Activated T-helper 2 cell treated with anti-CD3 and anti-CD28 coated beads, Interferon-gamma antibody, Interleukin-2, Interleukin-4, amounts not matched to agents 10 μg/mL and 5 μg/mL and 100 μg/mL, durations not matched to agents 14 hours and 24 hours and 36 hours (primary cell): ENCODE measurements around the gene IMPA2. TPM values are rescaled to one million over a fixed set of nuclear protein-coding genes. Genes with fewer than 3 reads are reported as not detected.
"Not testable (repeated sequence)": the region's sequence is repeated elsewhere in the genome, so short reads cannot be mapped to it uniquely, and the experiment has no call there.

Experiments
- DNase-seq: peaks from one replicate; pipeline ENCODE4 v3.0.0; 2021; ENCODE audit warnings: low spot score
- H3K27ac Mint-ChIP-seq: one replicate; pipeline ENCODE4 v1.8.0; 2021; ENCODE audit warnings: mixed read lengths
- H3K27me3 Mint-ChIP-seq: one replicate; pipeline ENCODE4 v1.8.0; 2021; ENCODE audit warnings: low read depth, mixed read lengths
- H3K36me3 Mint-ChIP-seq: one replicate; pipeline ENCODE4 v1.8.0; 2021; ENCODE audit warnings: low read depth, mixed read lengths
- H3K4me1 Mint-ChIP-seq: one replicate; pipeline ENCODE4 v1.8.0; 2021; ENCODE audit warnings: low read depth, mixed read lengths
- H3K4me3 Mint-ChIP-seq: one replicate; pipeline ENCODE4 v1.8.0; 2021; ENCODE audit warnings: low read depth, mild to moderate bottlenecking, moderate library complexity, mixed read lengths
- H3K9me3 Mint-ChIP-seq: one replicate; pipeline ENCODE4 v1.8.0; 2021; ENCODE audit warnings: mixed read lengths
- intact Hi-C: fragments of 100-400 bp; cut with micrococcal nuclease; formaldehyde crosslinking; loops from one replicate; pipeline ENCODE4 v1.15.1; 2023
- total RNA-seq: library from RNA; stranded (reverse); gene quantifications from 2 replicates; pipeline ENCODE4 v1.2.3, GENCODE V29; 2022

The IMPA2 gene
- total RNA-seq, 1 donor from 2014 or later: 22.2 TPM

GRCh38 chr18:12031846-12032245 is 50.5 kb downstream of the IMPA2 start:
- Mint-ChIP-seq H3K27ac (no peak overlapping the region), H3K27me3 (no peaks in the 10 kb centered on the region), H3K4me3 (no peak overlapping the region), H3K4me1 (peaks cover 2% of the 10 kb centered on the region), H3K9me3 (no peaks in the 10 kb centered on the region), H3K36me3 (no peaks in the 10 kb centered on the region)
- intact Hi-C loops: no loop called here
- no peak for DNase-seq

DNA sequence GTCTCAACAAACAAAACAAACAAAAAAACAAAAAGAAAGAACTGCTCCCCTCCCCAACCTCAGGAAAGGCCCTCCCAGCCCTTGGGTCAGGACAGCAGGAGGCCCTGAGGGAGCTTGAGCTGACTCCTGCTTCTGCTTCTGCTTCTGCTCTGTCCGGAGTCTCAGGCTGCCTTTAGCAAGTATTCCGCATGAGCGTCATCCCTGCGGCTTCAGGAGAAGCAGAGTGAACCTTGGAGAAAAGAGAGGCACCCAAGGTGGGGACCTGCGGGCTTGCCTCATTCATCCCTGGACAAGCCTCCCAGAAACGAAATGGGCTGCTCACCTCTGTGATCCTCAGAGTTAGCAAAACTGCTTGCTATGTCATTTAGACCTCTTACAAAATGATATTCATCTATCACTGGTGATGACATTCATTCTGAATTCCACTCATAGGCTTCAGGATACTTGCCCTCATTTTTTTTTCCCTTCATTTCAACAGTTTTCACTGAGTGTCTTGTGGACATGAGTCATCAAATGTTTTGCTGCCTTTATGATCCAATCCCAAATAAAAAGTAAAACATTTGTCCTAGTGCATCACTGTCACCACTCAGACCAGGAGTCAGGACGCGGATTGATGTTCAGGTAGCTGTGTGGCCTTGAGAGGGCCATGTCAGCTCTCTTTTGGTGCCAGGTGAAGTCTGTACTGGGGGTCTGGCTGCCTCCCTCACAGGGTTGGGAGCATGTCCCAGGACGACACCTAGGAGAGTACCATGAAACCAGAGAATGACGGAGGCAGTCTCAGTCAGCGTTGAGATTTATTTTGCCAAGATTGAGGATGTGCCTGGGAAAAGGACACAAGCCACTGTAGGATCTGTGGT is 51.7 kb downstream of the IMPA2 start:
- intact Hi-C loops: no loop called here
- Mint-ChIP-seq H3K9me3 (no peaks in the 10 kb centered on the region), H3K27ac (no peak overlapping the region), H3K36me3 (no peaks in the 10 kb centered on the region), H3K4me3 (no peak overlapping the region), H3K27me3 (peaks cover 1% of the 10 kb centered on the region), H3K4me1 (peaks cover 2% of the 10 kb centered on the region)
- DNase-seq: no peak

DNA sequence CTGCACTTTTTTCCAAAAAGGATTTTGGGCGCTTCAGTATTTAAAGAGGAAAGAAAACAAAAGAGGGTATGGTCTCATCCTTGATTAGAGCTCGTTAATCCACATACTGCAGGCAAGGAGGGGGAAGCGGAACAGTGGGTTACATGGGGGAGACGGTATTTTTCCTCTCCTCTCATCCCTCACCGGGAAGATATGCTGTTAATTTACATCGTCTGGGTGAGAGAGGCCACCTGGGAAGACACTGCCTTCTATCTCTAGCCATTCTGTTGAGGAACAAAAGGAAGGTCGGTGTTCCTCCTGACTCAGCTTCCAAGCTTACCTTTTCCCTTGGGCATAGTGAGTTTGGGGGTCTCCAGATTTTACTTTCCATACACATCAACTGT is 52.3 kb downstream of the IMPA2 start:
- H3K27ac Mint-ChIP-seq: no peak overlapping the region
- H3K4me1 Mint-ChIP-seq: peaks cover 2% of the 10 kb centered on the region
- H3K4me3 Mint-ChIP-seq: no peak overlapping the region
- intact Hi-C loops: no loop called here
- peaks cover 1% of the 10 kb centered on the region for H3K27me3 Mint-ChIP-seq
- H3K36me3 Mint-ChIP-seq: no peaks in the 10 kb centered on the region
- no peaks in the 10 kb centered on the region for H3K9me3 Mint-ChIP-seq
- DNase-seq: no peak

DNA sequence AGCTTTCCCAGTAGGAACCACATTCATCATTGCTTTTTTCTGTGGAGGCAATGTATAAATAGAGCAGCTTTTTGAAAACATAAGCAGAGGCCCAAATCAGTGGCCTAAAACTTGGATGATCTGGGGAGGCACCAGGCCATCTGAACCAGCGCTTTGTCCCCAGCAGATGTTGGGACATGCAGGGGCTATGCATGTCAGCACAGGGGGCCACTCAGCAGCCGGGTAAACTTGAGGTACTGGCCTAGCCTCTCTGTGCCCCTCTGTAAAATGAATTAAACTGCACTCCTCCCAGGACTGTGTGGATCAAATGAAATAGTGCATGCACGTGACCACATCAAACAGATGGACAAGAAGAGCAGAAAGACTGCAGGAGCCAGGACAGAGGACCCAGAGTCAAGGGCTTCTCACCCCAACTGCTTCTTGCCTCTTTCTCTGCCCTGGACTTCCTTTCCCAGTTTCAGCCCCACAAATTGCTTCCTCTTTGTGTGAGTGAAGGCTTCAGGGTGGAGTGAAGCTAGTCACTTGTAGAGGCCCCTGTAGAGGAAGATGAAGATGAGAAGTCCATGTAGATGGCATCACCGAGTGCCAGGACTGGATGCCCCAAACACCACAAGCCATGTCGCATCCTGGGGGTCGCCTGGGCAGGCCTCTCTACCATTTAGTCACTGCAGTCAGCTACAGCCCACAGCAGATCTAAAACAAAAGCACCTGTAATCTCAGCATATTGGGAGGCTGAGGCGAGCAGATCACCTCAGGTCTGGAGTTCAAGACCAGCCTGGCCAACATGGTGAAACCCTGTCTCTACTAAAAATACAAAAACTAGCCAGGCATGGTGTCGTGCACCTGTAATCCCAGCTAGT is 53.2 kb downstream of the IMPA2 start:
- Mint-ChIP-seq H3K36me3 (no peaks in the 10 kb centered on the region), H3K9me3 (no peaks in the 10 kb centered on the region), H3K27me3 (peaks cover 1% of the 10 kb centered on the region), H3K4me3 (no peak overlapping the region), H3K27ac (no peak overlapping the region), H3K4me1 (peaks cover 5% of the 10 kb centered on the region)
- DNase-seq: no peak
- intact Hi-C loops: loop anchor here (5.0 kb wide), 1 partner anchor 37 kb away; no protein-coding TSS in a partner anchor

- H3K9me3 Mint-ChIP-seq: no peaks in the 10 kb centered on the region
- no peak overlapping the region for H3K27ac Mint-ChIP-seq
- no peak overlapping the region for H3K4me3 Mint-ChIP-seq
- H3K36me3 Mint-ChIP-seq: no peaks in the 10 kb centered on the region
- peaks cover 9% of the 10 kb centered on the region for H3K4me1 Mint-ChIP-seq
- no peak for DNase-seq
- intact Hi-C loops: loop anchor here (5.0 kb wide), 1 partner anchor 38 kb away; no protein-coding TSS in a partner anchor
- H3K27me3 Mint-ChIP-seq: peaks cover 4% of the 10 kb centered on the region
Observed at GRCh38 chr18:12035481-12035880, 54.2 kb downstream of the IMPA2 start.

- H3K27me3 Mint-ChIP-seq: peaks cover 4% of the 10 kb centered on the region
- H3K27ac Mint-ChIP-seq: no peak overlapping the region
- peaks cover 14% of the 10 kb centered on the region for H3K4me1 Mint-ChIP-seq
- intact Hi-C loops: loop anchor here (5.0 kb wide), 1 partner anchor 39 kb away; no protein-coding TSS in a partner anchor
- H3K9me3 Mint-ChIP-seq: no peaks in the 10 kb centered on the region
- no peaks in the 10 kb centered on the region for H3K36me3 Mint-ChIP-seq
- H3K4me3 Mint-ChIP-seq: no peak overlapping the region
- no peak for DNase-seq
Observed at GRCh38 chr18:12036201-12036751, 55.0 kb downstream of the IMPA2 start.

DNA sequence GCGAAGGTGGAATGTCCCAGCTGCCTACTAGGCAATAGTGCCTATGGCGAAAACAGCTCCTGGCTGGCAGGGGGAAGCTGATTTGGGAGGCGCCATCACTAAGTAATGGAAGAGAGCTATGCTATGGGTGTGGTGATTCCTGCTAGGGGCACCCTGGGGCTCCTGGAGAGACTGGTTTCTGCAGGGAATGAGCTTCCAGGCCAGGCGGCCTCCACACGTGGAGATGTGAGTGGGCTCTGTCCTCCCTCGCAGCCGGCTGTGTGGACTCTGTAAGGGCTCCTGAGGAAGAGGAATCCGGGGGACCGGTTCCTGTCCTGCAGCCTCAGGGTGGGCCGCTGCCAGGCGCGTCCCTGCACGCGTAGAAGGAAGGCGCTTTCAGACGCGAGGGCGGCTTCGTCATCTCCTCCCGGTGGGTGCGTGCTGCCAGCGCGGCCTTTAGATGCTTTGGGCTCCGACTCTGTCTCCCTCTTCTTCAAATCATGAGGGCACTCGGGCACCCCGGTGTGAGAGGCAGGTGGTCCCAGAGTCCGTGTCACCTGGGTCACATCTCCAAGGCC is 56.9 kb downstream of the IMPA2 start:
- intact Hi-C loops: loop anchor here (5.0 kb wide), 1 partner anchor 41 kb away; no protein-coding TSS in a partner anchor
- no peak for DNase-seq
- no peak overlapping the region for H3K27ac Mint-ChIP-seq
- no peaks in the 10 kb centered on the region for H3K9me3 Mint-ChIP-seq
- peaks cover 4% of the 10 kb centered on the region for H3K27me3 Mint-ChIP-seq
- no peaks in the 10 kb centered on the region for H3K36me3 Mint-ChIP-seq
- H3K4me1 Mint-ChIP-seq: peaks cover 27% of the 10 kb centered on the region
- H3K4me3 Mint-ChIP-seq: peak overlapping the region; percentile 49

DNA sequence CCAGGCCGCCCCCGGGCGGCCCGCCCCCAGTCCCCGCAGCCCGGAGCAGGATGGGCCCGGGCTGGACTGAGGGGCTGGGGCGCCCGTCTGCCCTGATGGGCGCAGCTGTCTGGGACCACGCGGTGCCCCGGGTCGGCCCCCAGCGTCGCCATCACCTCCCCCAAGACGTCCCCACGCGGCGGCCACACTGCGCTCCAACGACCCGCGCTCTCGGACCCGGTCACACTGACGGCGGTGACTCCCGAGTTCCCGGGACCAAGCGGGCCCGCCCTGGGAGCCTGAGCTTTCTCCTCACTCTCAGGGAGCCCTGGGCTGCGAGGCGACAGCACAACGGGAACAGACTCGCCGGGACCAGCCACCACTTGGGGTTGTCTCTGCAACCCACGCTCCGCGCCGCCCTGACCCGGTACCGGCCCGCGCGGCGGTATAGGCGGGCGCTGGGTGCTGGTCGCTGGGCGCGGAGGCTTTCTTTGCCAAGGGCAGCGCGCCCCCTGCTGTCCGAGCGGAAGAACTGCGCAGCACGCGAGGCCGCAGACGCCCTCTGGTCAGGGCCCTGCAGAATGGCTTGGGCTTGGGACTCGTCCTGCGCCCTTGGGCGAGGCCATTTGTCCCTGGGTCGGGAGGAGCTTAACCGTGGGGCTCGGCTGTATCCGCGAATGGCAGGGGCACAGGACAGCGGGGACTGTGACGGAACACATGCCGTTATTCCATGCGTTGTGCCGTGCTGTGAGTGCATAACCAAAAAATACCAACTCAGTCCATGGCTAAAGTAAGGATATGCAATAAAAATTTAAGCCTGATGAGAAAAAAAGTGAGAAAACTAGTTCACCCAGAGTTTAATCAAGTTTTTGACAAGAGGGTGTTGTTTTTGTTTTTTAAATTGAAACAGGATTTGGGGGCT is 57.6 kb downstream of the IMPA2 start:
- H3K4me1 Mint-ChIP-seq: peaks cover 27% of the 10 kb centered on the region
- no peaks in the 10 kb centered on the region for H3K9me3 Mint-ChIP-seq
- peak overlapping the region; percentile 69 for H3K4me3 Mint-ChIP-seq
- no peak overlapping the region for H3K27ac Mint-ChIP-seq
- H3K27me3 Mint-ChIP-seq: peaks cover 4% of the 10 kb centered on the region
- peak; percentile 68 for DNase-seq
- no peaks in the 10 kb centered on the region for H3K36me3 Mint-ChIP-seq
- intact Hi-C loops: loop anchor here (1.0 to 5.0 kb wide), 3 partner anchors 42 to 306 kb away; no protein-coding TSS in a partner anchor

- not testable (repeated sequence) for H3K36me3 Mint-ChIP-seq, H3K27ac Mint-ChIP-seq, H3K9me3 Mint-ChIP-seq, DNase-seq, H3K4me3 Mint-ChIP-seq, H3K27me3 Mint-ChIP-seq
- peaks cover 27% of the 10 kb centered on the region for H3K4me1 Mint-ChIP-seq
- intact Hi-C loops: loop anchor here (1.0 to 5.0 kb wide), 3 partner anchors 42 to 306 kb away; no protein-coding TSS in a partner anchor
Observed at GRCh38 chr18:12039540-12039930, 58.2 kb downstream of the IMPA2 start.

DNA sequence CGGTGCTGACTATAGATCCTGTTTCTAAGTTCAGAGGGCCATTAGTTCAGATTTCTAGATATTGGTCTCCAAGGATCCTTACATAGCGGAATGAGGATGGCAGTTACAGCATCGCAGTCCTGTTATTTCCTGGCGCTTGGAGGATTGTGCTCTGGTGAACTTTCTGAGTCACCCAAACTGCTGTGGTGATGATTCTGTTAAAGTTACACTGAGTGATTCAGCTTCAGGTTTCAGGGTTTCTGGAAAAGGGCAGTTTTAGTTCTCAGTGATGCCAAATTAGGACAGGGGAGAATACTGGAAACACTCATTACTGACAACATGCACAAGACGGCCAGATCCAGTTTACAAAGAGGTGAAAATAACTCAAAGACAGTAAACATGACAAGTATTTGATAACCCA is 60.3 kb downstream of the IMPA2 start:
- DNase-seq: no peak
- no peaks in the 10 kb centered on the region for H3K36me3 Mint-ChIP-seq
- H3K27ac Mint-ChIP-seq: peak overlapping the region; percentile 75
- H3K27me3 Mint-ChIP-seq: peaks cover 4% of the 10 kb centered on the region
- peaks cover 25% of the 10 kb centered on the region for H3K4me1 Mint-ChIP-seq
- H3K9me3 Mint-ChIP-seq: no peaks in the 10 kb centered on the region
- H3K4me3 Mint-ChIP-seq: no peak overlapping the region
- intact Hi-C loops: loop anchor here (2.0 kb wide), 1 partner anchor 61 kb away; the partner anchor contains the start of gene IMPA2

DNA sequence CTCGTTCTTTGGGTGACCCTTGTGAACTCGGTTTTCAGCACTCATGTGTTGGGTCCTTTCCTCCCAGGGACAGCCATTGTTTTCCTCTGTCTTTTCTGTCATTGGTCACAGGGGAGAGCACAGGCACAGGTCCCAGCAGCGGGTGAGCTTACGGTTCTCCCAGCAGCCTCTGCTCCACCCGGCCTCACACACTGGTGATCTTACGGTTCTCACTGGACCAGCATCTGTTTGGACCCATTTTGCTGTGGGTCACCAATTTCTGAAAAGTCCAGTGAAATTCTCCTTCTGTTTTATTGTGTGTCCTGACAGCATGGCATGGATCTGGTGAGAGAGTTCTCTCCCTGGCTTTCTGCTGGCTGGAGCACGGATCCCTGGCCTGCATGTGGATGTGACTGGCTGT is 62.5 kb downstream of the IMPA2 start:
- Mint-ChIP-seq H3K27ac (no peak overlapping the region), H3K4me3 (no peak overlapping the region), H3K9me3 (no peaks in the 10 kb centered on the region), H3K4me1 (peaks cover 32% of the 10 kb centered on the region), H3K27me3 (peaks cover 3% of the 10 kb centered on the region), H3K36me3 (no peaks in the 10 kb centered on the region)
- intact Hi-C loops: no loop called here
- DNase-seq: no peak
